HG03460 (cell line): ENCODE data around the gene GIMD1.
"Not testable (repeated sequence)": the region's sequence is repeated elsewhere in the genome, so short reads cannot be mapped to it uniquely, and the experiment has no call there.

Source experiments
- ATAC-seq: cut with Tn5 transposase; IDR thresholded peaks from one replicate; pipeline ENCODE4 v1.9.1; 2021; ENCODE audit not compliant: unreplicated experiment

The GIMD1 gene

GRCh38 chr4:106368678-106369077 lies at the start of gene GIMD1:
TSS of gene GIMD1 (minus strand) at chr4:106368778. CDS start at chr4:106367435, 1,343 bp downstream.
- no peak for ATAC-seq

DNA sequence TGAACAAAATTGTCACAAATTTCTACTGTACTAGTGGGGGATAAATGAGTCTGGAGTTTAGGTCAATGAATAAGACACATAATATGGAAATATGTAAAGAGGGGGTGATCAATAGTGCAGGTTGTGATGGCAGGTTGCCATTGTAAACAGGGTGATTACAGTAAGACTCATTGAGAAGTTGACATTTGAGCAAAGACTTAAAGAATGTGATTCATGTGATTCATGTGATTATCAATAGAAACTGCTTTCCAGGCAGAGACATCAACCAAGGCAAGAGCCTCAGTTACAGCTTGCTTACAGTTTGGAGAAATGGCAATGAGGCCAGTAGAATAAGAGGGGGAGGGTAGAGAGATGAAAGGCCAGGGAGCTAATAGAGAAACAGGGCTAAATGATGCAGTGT lies 45.8 kb upstream of the GIMD1 start:
- no peak for ATAC-seq

GRCh38 chr4:106409901-106410889 lies 41.6 kb upstream of the GIMD1 start:
- no peak for ATAC-seq

- not testable (repeated sequence) for ATAC-seq
These were observed 39.4 kb upstream of the GIMD1 start for GRCh38 chr4:106408004-106408403.

- ATAC-seq = no peak
These were observed 32.6 kb upstream of the GIMD1 start for GRCh38 chr4:106401157-106401556.

- ATAC-seq = not testable (repeated sequence)
These were observed 30.3 kb upstream of the GIMD1 start for GRCh38 chr4:106398898-106399297.

GRCh38 chr4:106395582-106395981 lies 27.0 kb upstream of the GIMD1 start:
- ATAC-seq = no peak

GRCh38 chr4:106385853-106386393 lies 17.3 kb upstream of the GIMD1 start:
- no peak for ATAC-seq

DNA sequence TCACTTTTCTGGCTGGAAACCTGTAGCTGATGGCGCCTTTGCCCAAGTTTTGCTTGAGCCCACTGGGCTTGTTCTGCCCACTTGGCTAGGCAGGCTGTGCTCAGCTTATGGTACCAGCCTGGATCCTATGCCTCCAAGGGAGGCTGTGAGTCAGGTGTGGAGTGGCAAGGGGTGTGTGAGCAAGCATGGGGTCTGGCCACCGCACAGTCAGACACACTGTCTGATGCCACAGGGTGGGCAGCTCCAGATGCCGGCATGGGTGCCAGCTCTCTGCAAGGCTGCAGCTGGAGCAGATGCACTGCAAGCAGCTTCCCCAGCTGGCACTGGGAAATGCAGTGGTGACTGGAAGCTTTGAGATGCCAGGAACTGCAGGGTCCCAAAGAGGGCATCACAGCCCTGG lies 16.3 kb upstream of the GIMD1 start:
- ATAC-seq = no peak

GRCh38 chr4:106380179-106380578 lies 11.6 kb upstream of the GIMD1 start:
- ATAC-seq = no peak

DNA sequence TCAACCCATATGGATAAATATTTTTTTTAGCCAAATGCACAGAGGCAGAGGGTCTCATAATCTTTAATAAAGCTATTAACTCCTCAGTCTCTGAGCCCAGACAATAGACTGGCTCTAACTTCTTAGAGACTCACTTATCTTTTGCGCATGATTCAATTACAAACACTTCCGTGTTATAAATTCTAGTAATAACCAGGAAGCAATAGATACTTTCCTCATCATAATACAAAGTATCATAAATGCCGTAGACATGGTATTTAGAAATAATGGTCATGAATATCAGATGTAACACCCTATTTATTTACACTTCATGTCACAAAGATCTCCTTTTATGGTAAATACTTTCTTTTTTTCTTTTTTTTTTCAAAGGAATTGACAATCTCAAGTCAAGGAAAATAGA lies 4.4 kb upstream of the GIMD1 start:
- no peak for ATAC-seq

GRCh38 chr4:106371161-106371560 lies 2.6 kb upstream of the GIMD1 start:
- ATAC-seq = no peak

DNA sequence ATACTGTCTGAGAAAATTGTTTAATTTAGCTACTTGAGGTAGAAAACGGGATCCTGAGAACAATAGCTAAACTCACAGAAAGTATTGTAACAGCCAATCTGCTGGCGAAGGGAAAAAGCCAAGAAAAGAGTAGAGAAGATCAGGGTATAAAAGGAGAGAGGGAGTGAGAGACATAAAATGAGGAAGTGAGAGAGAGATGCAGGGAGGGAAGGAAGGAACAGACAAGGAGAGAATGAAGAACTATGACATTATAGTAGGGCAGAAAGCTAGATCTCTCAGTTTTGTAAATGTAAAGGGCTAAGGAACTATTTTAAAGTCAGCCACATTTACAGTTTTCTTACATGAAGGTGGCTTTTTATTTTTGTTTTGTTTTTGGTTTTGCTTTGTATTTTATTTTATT lies 1.6 kb upstream of the GIMD1 start:
- ATAC-seq = no peak

- ATAC-seq = no peak
These were observed 980 bp upstream of the GIMD1 start for GRCh38 chr4:106369456-106370060.

- no peak for ATAC-seq
These were observed 1.5 kb downstream of the GIMD1 start for GRCh38 chr4:106367072-106367471.

DNA sequence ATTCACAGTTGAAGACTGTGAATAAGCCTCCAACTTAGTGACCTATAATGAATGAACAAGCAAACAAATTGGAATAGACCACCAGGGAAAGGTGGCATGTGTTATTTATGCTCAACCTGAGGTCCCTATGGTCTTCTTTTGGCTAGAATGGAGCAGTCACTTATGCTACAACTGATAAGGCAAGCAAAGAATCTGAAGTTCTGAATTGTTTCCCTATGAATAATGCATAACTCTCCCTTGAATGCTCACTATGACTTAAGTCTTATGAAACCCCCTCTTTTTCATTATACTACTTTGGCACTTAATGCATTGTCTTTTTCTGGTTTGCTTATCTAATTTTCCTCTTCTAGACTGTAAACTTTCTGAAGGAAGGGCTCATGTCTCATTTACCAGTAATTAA lies 2.6 kb downstream of the GIMD1 start:
- ATAC-seq = no peak

- ATAC-seq = no peak
These were observed 3.0 kb downstream of the GIMD1 start for GRCh38 chr4:106365613-106366012.

GRCh38 chr4:106364282-106364681 lies 4.3 kb downstream of the GIMD1 start:
- no peak for ATAC-seq

DNA sequence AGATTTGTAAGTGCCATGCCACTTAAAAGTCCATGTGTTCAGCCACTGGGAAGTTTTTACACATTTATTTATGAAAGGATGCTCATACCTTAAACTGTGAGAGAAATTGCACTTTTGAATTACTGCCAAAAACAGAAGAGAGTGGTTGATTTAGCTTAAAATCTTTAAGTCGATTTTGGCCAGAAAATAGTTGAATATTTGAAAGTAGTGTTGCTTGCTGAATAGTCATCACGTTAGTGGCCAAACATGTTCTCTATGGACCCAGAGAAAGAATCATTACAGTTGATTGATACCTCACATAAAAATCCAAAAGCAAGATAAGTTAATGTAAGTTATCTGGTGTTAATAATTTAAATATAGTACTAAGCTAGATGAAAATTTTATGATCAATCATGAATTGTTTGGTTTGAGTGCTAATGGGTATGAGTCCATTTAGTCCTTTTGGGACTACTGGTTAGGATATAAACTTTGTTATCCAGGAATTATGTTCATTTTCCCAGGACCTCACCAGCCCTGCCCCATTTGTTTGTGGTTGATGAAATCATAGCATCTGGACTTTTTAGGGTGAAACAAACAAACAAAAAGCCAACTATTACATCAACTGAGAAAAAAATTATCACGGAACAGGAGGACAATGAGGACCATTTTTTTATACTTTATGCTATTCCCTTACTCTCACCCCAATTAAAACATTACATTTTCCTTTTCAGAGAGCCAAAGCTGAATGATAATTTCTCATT lies 6.3 kb downstream of the GIMD1 start:
- no peak for ATAC-seq

GRCh38 chr4:106358899-106359298 lies 9.7 kb downstream of the GIMD1 start:
- ATAC-seq = no peak

GRCh38 chr4:106355193-106355592 lies 13.4 kb downstream of the GIMD1 start:
- no peak for ATAC-seq
